CD1c-positive myeloid dendritic cell (primary cell): Measurements from ENCODE around the gene LPCAT1.
"Not testable (repeated sequence)": the region's sequence is repeated elsewhere in the genome, so short reads cannot be mapped to it uniquely, and the experiment has no call there.

ENCODE experiments used
- DNase-seq: peaks from one replicate; pipeline ENCODE4 v3.0.0-alpha.2; 2016; ENCODE audit errors: extremely low spot score

Gene LPCAT1

DNA sequence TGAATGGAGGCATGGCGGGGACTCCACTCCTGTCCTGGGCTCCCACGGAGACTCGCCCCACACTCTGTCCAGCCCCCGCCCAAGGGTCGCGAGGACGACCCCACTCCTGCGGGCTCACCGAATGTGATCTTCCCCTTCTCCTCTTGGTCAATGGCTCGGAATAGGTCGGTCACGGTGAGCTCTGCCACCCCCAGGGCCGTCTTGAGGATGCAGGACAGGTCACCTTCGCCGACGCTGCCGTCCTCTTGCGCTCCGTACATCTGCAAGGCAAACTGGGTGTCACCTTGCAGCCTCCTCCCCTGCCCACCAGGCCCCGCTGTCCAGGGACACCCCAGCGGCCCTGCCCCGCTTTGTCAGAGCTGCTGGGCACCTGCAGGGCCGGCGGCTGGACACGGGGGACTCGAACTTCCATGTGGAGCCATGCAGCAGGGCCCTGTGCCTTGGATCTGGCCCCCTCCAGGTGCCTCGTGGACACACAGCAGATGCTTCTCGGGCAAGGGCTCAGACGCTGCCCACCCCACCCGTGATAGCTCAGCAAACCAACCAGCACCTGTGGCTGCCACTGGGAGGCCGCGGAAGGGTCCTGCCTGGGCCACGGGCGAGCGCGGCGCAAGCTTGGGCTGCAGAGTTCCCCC, 57.0 kb downstream of the LPCAT1 start:
- no peak for DNase-seq

DNA sequence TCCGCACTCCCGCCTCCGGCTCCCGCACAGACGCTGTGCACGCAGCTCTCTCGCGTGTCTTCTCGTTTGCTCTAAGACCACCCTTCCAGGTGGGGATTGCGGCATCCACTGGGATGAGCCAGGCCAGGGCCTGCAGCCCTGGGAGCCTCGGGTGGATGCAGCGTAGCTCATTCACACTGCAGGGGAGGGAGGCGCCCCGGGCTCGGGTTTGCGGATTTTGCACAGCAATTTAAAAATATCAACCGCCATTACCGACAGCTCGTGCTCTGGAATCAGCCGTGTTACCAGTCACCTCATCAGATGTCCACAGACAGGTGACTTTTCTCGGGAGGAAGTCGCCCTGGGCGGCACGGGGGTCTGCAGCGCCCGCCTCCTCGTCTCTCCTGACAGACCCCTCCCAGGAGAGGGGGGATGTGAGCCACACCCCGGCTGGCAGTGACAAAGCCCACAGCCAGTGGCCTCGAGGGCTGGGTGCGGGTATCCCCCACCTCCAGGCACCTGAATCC, 57.7 kb downstream of the LPCAT1 start:
- no peak for DNase-seq

DNA sequence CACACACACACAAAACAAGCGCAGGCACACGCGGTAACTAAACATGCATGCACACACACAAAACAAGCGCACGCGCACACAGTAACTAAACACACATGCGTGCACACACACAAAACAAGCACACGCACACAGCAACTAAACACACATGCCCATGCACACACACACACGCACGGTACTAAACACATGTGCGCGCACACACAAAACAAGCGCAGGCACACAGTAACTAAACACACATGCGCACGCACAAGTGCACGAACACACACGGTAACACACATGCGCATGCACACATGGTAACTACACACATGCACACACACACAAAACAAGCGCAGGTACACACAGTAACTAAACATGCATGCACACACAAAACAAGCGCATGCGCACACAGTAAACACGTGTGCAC, 58.6 kb downstream of the LPCAT1 start:
- DNase-seq, result no peak

DNA sequence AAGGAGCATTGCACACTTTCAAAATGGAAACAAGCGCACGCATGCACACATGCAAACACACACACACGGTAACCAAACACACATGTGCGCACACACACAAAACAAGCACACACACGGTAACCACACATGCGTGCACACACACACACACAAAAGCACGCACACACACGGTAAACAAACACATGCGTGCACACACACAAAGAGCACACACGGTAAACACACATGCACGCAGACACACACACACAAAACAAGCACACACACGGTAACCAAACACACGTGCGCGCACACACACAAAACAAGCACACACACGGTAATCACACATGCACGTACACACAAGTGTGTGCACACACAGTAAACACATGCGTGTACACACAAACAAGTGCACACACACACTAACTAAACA, 59.2 kb downstream of the LPCAT1 start:
- DNase-seq, result no peak

DNA sequence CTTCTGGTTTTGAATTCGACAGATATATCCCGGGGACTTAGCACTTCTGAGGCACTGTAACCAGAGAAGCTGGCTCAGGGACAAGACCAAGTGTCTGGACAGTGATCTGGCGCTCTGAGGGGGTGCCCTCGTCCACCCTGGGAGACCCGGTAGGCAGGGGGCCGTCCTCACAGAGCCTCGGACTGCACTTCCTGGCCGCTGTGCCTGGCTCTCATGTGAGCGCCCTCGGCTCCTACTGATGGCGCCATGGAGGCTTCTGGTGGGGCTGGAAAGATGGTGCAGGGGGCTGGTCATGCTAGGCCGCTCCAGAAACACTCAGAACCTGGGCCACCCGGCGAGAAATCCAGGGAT, 59.7 kb downstream of the LPCAT1 start:
- no peak for DNase-seq

DNA sequence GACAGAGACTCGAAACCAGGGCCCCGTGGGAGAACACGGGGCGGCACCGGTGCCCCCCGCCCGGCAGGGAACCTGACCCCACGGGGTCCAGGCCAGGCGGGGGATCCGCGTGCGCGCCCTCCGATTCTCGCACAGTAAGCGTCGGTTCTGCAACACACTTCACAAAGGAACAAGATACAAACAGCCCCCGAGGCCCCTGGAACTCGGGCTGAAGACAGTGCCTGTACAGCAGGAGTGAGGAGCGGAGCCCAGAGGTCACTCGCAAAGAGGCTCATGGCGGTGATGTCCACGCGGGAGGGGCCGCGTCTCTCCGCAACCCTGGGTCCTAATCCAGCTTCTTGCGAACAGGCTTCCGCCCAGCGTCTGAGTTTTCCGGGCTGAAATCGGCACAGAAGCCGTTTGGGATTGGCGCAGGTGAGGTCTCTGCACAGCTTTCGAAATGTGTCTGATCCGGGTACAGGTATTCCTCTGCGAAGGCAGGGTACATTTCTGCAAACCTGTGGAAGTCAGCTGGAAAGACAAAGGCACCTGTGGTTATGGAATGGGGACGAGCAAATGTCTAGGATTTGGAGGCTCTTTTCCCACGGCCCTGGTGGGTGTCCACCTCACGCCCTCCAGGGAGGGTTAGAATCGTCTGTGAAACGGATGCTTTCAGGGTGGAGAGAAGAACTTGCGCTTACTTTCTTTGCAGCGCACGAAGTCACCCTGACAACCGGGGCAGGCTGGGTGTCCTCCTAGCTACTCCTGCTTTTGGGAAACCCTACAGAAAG, 60.2 kb downstream of the LPCAT1 start:
- DNase-seq, result no peak

DNA sequence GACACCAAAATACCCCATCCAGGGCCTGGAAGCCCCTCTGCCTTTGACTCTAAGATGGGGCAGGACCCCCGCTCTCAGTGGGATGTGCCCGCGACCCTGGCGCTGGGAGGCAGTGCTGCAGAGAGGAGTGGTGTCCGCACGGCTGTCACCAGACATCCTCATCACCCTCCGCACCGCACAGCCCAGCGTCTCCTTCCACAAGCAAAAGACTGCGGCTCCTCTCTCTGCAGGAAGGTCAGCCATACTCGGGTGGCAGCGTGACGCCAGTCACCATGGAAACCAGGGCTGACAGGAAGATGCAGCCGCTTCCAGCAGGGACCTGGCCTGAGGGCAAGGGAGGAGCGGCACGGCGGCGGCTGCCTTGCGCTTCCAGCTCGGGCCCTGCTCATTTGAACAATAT, 61.4 kb downstream of the LPCAT1 start:
- no peak for DNase-seq

DNA sequence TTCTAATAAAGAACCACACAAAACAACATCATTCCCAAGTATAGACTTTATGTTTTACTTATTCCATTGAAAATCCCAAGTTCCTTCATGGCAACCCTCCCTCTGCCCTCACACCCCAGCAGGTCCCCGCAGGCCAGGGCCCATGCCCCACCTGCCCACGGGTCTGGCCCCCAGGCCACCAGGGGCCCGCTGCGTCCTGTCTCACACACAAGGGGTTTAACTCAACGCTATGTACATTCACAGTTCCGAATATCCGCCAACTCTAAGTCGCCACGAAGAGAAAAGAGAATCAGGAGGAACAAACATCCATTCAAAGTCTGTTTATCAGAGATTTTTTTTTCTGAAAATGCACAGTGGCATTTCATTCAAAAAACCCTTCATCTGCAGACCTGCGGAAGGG, 62.4 kb downstream of the LPCAT1 start:
- no peak for DNase-seq

DNA sequence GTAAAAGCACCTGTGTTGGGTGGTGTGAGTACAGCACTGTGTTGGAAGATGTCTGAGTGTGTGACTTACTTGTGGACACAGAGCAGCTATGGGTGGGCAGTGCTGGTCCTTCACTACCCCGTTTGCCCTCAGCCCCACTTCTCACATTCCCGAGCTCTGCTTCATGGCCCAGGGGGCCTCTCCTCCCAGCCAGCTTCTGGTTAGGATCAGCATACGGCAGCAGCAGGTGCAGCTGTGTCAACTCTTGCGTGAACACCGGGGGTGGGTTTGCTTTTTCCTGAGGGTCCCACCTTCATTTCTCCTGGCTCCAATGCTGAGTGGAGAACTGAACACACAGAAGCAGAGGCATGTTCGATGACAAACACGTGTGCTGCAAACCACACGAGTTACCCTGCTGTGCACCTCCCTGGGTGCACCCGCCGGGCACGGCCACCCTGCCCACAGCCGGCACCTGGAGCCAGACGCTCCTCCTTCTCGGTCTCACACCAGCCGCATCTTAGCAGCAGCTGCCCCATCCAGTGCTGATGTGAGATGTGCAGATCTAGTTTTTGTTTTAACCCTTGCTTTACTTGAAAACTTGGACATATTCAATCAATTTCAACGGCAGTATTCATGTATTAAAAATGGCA, 63.6 kb downstream of the LPCAT1 start:
- DNase-seq, result no peak

DNA sequence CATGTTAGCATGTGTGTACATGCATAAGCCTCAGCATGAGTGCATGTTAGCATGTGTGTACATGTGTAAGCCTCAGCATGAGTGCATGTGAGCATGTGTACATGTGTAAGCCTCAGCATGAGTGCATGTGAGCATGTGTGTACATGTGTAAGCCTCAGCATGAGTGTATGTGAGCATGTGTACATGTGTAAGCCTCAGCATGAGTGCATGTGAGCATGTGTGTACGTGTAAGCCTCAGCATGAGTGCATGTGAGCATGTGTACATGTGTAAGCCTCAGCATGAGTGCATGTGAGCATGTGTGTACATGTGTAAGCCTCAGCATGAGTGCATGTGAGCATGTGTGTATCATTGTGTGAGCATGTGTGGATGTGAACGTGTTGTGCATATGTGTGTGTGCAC, 64.3 kb downstream of the LPCAT1 start:
- DNase-seq, result not testable (repeated sequence)

DNA sequence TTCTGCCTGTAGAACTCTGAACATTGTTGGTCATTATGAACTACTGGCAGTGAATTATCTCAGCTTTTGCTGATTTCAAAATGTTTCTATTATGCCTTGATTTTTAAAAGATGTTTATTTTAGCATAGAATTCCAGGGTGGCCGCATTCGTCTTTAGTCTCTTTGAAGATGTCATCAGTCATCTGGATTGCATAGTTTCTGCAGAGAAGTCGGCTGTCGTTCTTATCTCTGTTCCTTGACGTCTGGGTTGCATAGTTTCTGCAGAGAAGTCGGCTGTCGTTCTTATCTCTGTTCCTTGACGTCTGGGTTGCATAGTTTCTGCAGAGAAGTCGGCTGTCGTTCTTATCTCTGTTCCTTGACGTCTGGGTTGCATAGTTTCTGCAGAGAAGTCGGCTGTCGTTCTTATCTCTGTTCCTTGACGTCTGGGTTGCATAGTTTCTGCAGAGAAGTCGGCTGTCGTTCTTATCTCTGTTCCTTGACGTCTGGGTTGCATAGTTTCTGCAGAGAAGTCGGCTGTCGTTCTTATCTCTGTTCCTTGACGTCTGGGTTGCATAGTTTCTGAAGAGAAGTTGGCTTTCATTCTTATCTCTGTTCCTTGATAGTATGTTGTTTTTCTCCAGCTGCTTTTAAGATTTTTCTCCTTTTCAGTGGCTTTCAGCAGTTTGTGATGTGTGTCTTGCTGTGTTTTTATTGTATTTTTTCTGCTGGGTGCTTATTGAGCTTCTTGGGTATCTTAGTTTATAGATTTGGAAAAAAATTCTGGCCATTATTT, 67.5 kb downstream of the LPCAT1 start:
- DNase-seq, result not testable (repeated sequence)

DNA sequence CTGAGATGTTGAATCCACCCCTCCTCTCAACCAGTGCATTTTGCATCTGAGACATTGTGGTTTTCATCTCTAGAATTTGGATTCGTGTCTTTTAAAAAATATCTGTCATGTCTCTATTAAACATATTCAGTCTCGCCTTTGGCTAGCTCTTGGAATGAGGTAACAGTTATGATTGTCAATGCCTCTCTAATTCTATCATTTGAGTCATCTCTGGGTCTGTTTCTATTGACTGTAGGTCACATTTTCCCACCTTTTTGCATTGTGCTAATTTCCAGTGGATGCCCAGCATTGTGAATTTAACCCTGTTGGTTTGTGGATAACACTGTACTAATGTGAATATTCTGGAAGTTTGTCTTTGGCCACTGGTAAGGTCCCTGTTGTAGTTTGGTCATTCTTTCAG, 70.1 kb downstream of the LPCAT1 start:
- no peak for DNase-seq

DNA sequence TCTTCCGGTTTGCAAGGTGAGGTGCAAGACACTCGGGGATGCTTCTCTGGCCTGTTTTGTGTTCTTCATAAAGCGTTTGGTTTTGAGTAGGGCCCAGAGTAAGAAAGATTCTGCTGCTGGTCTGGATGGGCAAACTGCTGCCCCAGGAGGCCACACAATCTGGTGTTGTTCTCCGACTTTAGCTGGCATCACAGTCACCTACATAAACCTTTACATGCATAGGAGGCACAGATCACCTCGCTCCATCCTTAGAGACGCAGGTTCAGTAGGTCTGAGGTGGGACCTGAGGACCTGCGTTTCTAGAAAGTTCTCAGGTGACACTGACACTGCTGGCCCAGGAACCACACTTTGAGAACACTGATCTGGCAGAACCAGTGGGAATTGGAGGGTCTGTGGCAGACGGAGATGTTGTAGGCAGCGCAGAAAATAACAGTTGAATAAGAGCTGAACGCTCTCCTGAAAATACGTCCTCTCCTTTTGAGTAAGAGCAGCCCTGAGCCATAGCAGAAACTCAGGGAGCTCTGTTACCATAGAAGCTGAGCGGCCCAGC, 74.6 kb downstream of the LPCAT1 start:
- DNase-seq, result no peak

DNA sequence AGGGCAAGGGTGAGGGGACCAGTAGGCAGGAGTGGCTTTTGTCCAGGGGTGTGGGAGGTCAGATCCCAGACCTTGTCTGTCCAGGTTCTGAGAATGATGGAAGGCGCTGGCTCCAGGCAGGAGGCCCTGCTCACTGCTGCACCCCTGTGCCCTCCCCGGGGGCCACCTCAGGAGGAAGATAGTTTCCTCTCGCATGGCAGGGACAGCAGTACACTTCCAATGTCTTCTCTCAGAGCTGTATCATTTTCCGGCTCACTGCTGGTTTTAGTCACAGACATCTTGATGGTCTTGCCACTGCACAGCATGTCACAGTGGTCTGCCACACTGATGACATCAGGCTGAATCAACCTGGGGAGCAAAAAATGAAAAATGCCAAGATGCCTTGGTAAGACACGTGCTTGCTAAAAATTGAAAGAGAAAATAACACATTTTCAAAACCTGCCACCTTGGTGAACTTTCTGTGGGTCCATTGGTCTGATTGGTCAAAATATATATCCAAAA, 75.2 kb downstream of the LPCAT1 start:
- no peak for DNase-seq

DNA sequence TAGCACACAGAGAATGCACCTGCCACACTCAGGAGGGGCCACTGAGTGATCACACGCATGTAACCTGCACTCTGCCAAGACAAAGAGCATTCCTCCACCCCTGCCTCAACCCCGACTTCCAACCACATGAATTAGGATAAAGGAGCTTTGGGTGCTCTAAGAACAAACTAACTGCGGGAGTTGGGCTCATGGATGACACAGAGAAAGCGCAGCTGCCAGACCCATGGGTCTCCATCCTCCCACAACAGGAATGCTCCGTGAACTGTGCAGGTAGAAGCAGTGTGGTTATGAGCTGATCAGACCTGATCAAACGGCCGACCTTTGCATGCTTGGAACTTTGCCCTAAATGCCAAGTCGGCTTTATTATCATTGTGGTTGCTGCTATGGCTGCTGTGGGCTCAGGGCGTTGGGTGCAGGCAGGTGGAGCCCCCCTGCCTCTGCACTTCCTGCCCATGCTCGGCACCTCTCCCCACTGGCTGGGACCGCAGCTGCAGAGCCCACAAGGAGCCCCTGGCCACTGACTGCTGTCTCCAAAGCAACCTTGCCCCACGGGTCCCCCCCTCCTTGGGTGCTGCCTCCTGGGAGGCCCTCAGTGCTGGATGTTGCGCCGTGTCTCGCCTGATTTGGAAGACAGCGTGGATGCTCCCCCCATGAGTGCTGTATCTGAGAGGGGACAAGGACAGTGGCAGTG, 75.9 kb downstream of the LPCAT1 start:
- DNase-seq, result no peak

DNA sequence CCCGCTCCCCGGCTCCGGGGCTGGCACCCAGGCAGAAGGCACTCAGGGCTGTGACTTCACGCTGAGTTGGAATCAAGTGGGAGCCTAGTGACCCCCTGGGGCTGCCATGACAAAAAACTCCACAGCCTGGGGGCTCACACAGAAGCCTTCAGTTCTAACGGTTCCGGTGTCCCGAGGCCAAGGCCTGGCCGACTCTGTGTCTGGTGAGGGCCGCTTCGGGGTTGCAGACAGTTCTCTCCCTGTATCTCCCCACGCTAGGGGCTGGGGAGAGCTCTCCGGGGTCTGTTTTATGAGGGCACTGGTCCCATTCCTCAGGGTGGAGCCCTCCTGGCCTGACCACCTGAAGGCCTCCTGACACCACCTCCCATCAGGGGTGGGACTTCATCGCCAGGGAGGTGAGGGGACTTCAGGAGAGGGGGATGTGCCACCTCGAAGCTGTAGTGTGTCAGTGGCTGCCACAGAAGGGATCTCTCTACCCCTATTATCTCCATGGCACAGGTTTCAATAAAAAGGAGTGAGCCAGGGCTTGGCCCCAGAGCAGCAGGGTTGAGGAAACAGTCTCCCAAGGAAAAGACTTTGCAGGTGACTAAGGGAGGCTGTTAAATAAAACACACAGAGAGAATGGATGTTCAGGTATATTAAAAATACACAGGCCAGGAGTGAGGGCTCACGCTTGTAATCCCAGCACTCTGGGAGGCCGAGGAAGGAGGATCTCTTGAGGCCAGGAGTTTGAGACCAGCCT, 77.0 kb downstream of the LPCAT1 start:
- DNase-seq, result no peak

DNA sequence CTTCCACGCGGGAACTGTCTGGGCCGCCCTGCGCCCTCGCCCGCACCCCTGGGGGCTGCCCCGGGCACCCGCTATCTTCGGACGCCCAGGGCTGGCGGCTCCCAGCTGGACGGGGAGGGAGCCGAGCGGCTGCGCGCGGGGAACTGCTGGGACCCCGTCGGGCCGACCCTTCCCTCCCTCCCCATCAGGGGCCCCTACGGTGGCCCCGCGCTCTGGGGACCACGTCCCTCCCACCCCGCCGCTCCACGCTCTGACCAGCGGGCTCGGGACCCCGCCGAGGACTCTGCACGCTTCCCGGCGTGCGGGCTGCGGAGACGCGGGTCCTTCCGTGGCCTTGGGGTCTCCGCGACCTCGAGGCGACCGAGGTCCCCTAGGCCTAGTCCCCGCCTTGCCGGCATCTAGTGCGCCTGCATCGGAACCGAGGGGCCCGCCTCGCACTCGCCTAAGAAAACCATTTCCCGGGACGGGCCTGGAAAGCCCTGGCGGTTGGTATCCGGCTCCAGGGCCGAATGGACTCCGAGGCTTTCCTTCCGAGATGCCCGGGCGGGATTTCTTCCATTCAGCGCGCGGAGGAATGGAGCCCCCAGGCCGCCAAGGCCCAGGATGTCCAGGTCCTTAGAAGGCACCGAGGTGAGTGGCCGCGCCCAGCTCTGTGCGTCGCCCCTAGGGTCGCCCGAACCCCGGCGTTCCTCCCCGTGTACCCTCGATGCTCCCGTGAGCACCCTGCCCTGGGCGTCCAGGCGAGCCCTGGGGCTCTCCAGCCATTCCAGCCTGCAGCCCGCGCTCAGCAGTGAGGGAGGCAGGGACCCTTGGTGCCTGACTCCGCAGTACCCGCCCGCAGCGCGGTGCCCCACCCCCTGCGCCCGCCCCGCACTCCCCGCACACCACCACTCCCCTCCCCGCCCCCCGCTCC, 77.8 kb downstream of the LPCAT1 start:
- DNase-seq, result no peak

DNA sequence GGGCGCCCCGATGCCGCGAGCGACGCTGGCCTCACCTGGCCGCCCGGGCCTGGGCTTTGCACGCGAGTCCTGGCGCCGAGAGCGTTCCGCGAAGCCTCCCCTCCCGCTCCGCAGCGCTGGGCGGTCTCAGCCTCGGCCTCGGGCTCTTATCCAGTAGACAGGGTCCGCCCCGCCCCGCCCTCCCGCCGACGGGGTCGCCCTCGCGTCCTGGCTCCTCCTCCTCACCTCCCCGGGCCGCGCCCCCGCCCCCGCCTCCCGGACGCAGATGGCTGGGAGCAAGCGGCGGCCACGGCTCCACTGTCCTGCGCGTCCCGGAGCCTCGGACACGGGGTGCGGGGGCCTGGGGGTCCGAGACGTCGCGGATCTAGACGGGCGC, 78.5 kb downstream of the LPCAT1 start, which contains the start of gene SLC6A3:
Gene SLC6A3 (minus strand): TSS at position 128 of the 376 bp plus-strand sequence. CDS start 2,243 bp downstream, outside the sequence.
- DNase-seq, result no peak
